CD4-positive, alpha-beta T cell (primary cell): ENCODE data around the gene LOC128125822. TPM values are rescaled to one million over a fixed set of nuclear protein-coding genes. Genes with fewer than 3 reads are reported as not detected.

ENCODE experiments used
- ATAC-seq: fragments of 200-7000 bp; cut with Tn5 transposase; one replicate; pipeline ENCODE4 v1.10.0; 2022; ENCODE audit warnings: mild to moderate bottlenecking; ENCODE audit not compliant: poor library complexity
- CTCF ChIA-PET: fragments of 350-600 bp; sonication (Branson Sonifier 250); formaldehyde crosslinking; loops from one replicate; lab custom pipeline; 2021; ENCODE audit warnings: antibody characterized with exemption, inconsistent platforms; lab: Charles Lee
- POLR2A ChIA-PET: fragments of 350-600 bp; sonication (Branson Sonifier 250); formaldehyde crosslinking; loops from one replicate; lab custom pipeline; 2021; ENCODE audit warnings: antibody characterized with exemption, inconsistent platforms; lab: Charles Lee
- DNase-seq, 14 experiments: peaks; one replicate each; pipeline ENCODE4 v3.0.0-alpha.2; 2013 to 2020; ENCODE audit warnings: mixed read lengths in 2 of 14
- H3K27ac ChIP-seq, 2 donors: one replicate each; pipeline versions ENCODE4 v1.5.1 to v1.7.0; 2013; ENCODE audit warnings: low read length in 2 of 2, low read depth in 1 of 2, mild to moderate bottlenecking in 1 of 2
- H3K27me3 ChIP-seq, 2 experiments: 1 replicate in 1 of 2; 2 replicates in 1 of 2; pipeline versions ENCODE4 v1.6.1 to v1.7.0; 2013; ENCODE audit warnings: low read length in 2 of 2, control low read depth in 1 of 2, mild to moderate bottlenecking in 1 of 2, moderate library complexity in 1 of 2; ENCODE audit not compliant: insufficient read depth in 2 of 2, control insufficient read depth in 1 of 2
- H3K36me3 ChIP-seq: one replicate; pipeline ENCODE4 v1.6.1; 2013; ENCODE audit warnings: low read length, control low read depth; ENCODE audit not compliant: insufficient read depth
- H3K4me1 ChIP-seq: one replicate; pipeline ENCODE4 v1.6.1; 2013; ENCODE audit warnings: low read length, control low read depth; ENCODE audit not compliant: insufficient read depth
- H3K4me3 ChIP-seq: one replicate; pipeline ENCODE4 v1.5.1; 2013; ENCODE audit warnings: mild to moderate bottlenecking, low read length, moderate library complexity
- H3K9me3 ChIP-seq, 2 experiments: 1 replicate in 1 of 2; 2 replicates in 1 of 2; pipeline versions ENCODE4 v1.6.1 to v1.7.0; 2013; ENCODE audit warnings: low read length in 2 of 2, mild to moderate bottlenecking in 2 of 2, control low read depth in 1 of 2, moderate library complexity in 1 of 2; ENCODE audit not compliant: control insufficient read depth in 1 of 2, insufficient read depth in 1 of 2
- H3K27ac Mint-ChIP-seq: one replicate; pipeline ENCODE4 v1.8.0; 2020; ENCODE audit warnings: mixed read lengths
- H3K27me3 Mint-ChIP-seq: one replicate; pipeline ENCODE4 v1.8.0; 2021; ENCODE audit warnings: mixed read lengths
- H3K36me3 Mint-ChIP-seq: one replicate; pipeline ENCODE4 v1.8.0; 2021; ENCODE audit warnings: low read depth, mixed read lengths
- H3K4me1 Mint-ChIP-seq: one replicate; pipeline ENCODE4 v1.8.0; 2021; ENCODE audit warnings: low read depth, mixed read lengths
- H3K4me3 Mint-ChIP-seq: one replicate; pipeline ENCODE4 v1.8.0; 2020; ENCODE audit warnings: mild to moderate bottlenecking, mixed read lengths
- H3K9me3 Mint-ChIP-seq: one replicate; pipeline ENCODE4 v1.8.0; 2020; ENCODE audit warnings: mixed read lengths
- CTCF ChIP-seq: fragments of 200-600 bp; IDR thresholded peaks from one replicate; pipeline ENCODE4 v1.8.0; 2022; ENCODE audit warnings: antibody characterized with exemption, mild to moderate bottlenecking
- intact Hi-C, 2 experiments: fragments of 100-400 bp; cut with DNase I in 1 of 2; cut with micrococcal nuclease in 1 of 2; formaldehyde crosslinking; loops; one replicate each; pipeline versions ENCODE4 v1.15.1 to v1.9.0; 2023 to 2025; cut with DNase I, micrococcal nuclease
- total RNA-seq, 174 experiments: library from RNA in 2 of 174; stranded (reverse) in 2 of 174; gene quantifications; one replicate each; pipeline ENCODE4 v1.2.3 and lab custom pipeline; 2021 to 2026

Gene LOC128125822

GRCh38 chr6:63610944-63611343 lies 38.7 kb downstream of the LOC128125822 start:
- Histone ChIP-seq H3K4me1 (no peaks in the 10 kb centered on the region), H3K27me3 (no peaks in the 10 kb centered on the region), H3K4me3 (no peak overlapping the region), H3K27ac (no peak overlapping the region), H3K9me3 (no peaks in the 10 kb centered on the region), H3K36me3 (no peaks in the 10 kb centered on the region)
- no peak overlapping the region for H3K27ac Mint-ChIP-seq
- intact Hi-C loops: no loop called here
- no peaks in the 10 kb centered on the region for H3K9me3 Mint-ChIP-seq
- DNase-seq (no peak), ATAC-seq (no peak)
- no peaks in the 10 kb centered on the region for H3K4me1 Mint-ChIP-seq
- CTCF ChIA-PET: no interaction called here
- no peak overlapping the region for H3K4me3 Mint-ChIP-seq
- POLR2A ChIA-PET: interaction anchor here (0.9 to 1.6 kb wide), 2 partner anchors 24 to 36 kb away, joined by 3 read pairs; no protein-coding TSS in a partner anchor
- H3K36me3 Mint-ChIP-seq: no peaks in the 10 kb centered on the region
- peaks cover 4% of the 10 kb centered on the region for H3K27me3 Mint-ChIP-seq
- TF ChIP-seq CTCF: no peak

- intact Hi-C loops: no loop called here
- no peak overlapping the region for H3K27ac ChIP-seq
- Mint-ChIP-seq H3K9me3 (no peaks in the 10 kb centered on the region), H3K27me3 (peaks cover 9% of the 10 kb centered on the region), H3K4me1 (no peaks in the 10 kb centered on the region), H3K4me3 (no peak overlapping the region), H3K36me3 (no peaks in the 10 kb centered on the region), H3K27ac (no peak overlapping the region)
- ATAC-seq (no peak), DNase-seq (no peak)
- ChIA-PET POLR2A (interaction anchor here (0.9 to 1.6 kb wide), 2 partner anchors 24 to 37 kb away, joined by 3 read pairs; no protein-coding TSS in a partner anchor), CTCF (interaction anchor here (3.2 kb wide), 1 partner anchor 13 kb away, joined by 14 read pairs; no protein-coding TSS in a partner anchor)
- H3K4me3 ChIP-seq: no peak overlapping the region
- no peak for TF ChIP-seq CTCF
- H3K4me1 ChIP-seq: no peaks in the 10 kb centered on the region
- H3K36me3 ChIP-seq: no peaks in the 10 kb centered on the region
- no peaks in the 10 kb centered on the region for H3K27me3 ChIP-seq
- H3K9me3 ChIP-seq: no peaks in the 10 kb centered on the region
Observed at GRCh38 chr6:63611560-63611959, 39.3 kb downstream of the LOC128125822 start.

GRCh38 chr6:63615590-63615989 lies 43.3 kb downstream of the LOC128125822 start:
- H3K9me3 Mint-ChIP-seq: no peaks in the 10 kb centered on the region
- Histone ChIP-seq H3K27me3 (peaks cover 0 to 5% of the 10 kb centered on the region in 2 experiments), H3K36me3 (no peaks in the 10 kb centered on the region), H3K4me1 (no peaks in the 10 kb centered on the region), H3K27ac (no peak overlapping the region), H3K9me3 (no peaks in the 10 kb centered on the region), H3K4me3 (no peak overlapping the region)
- ChIA-PET POLR2A (interaction anchor here (0.6 kb wide), 1 partner anchor 16 kb away, joined by 3 read pairs; no protein-coding TSS in a partner anchor), CTCF (no interaction called here)
- H3K36me3 Mint-ChIP-seq: no peaks in the 10 kb centered on the region
- DNase-seq (no peak), ATAC-seq (no peak)
- H3K27ac Mint-ChIP-seq: no peak overlapping the region
- no peak overlapping the region for H3K4me3 Mint-ChIP-seq
- H3K27me3 Mint-ChIP-seq: peaks cover 41% of the 10 kb centered on the region
- no peak for TF ChIP-seq CTCF
- intact Hi-C loops: no loop called here
- H3K4me1 Mint-ChIP-seq: no peaks in the 10 kb centered on the region

Other genes starting within 250 kb of the LOC128125822 start
- gene PTP4A1, start within 50 bp of the LOC128125822 start, total RNA-seq: 100 to 1,000 TPM; 254 to 258 TPM
- gene PHF3, start 63.3 kb downstream of the LOC128125822 start, total RNA-seq: 100 to 1,000 TPM; 125 to 136 TPM